Measurements from ENCODE around the gene SENP8.

GRCh38 chr15:72173864-72174550 is 55.8 kb downstream of the SENP8 start:
- TF ChIP-seq GATA2 (IDR thresholded peaks at IDR 0.05; ENCODE audit: low read depth, low read length) (no peak), GATA3 (IDR thresholded peaks at IDR 0.05; ENCODE audit: low read depth, low read length) (no peak)
